Panc1 (cell line): ENCODE measurements around the gene SHISAL2A. TPM values are rescaled to one million over a fixed set of nuclear protein-coding genes. Genes with fewer than 3 reads are reported as not detected.

Experiments
- ATAC-seq: fragments of 200-7000 bp; cut with Tn5 transposase; 2 replicates; pipeline ENCODE4 v1.9.1; 2020; ENCODE audit warnings: mild to moderate bottlenecking, moderate library complexity
- BruUV-seq: library from RNA; stranded (reverse); fragments of 400-500 nt; replicated peaks from 2 replicates; lab custom pipeline; 2021; lab: Mats Ljungman, UMichigan
- CTCF ChIA-PET: fragments of 300-600 bp; sonication (Branson Sonifier 250); formaldehyde crosslinking; loops from one replicate; lab custom pipeline; 2022; ENCODE audit warnings: antibody characterized with exemption; lab: Charles Lee
- POLR2A ChIA-PET: fragments of 300-600 bp; sonication (Branson Sonifier 250); formaldehyde crosslinking; loops from one replicate; lab custom pipeline; 2022; ENCODE audit warnings: antibody characterized with exemption; lab: Charles Lee
- DNase-seq: peaks from one replicate; pipeline ENCODE4 v3.0.0-alpha.2; 2010; ENCODE audit warnings: low read depth, low spot score
- H3K27ac ChIP-seq: 2 replicates; pipeline ENCODE4 v1.5.1; 2011; ENCODE audit warnings: mild to moderate bottlenecking, low read length, inconsistent platforms
- H3K27me3 ChIP-seq: fragments of 200-500 bp; sonication (Bioruptor generic); 2 replicates; pipeline ENCODE4 v1.6.0; 2014; ENCODE audit warnings: low read length, inconsistent platforms; ENCODE audit not compliant: control insufficient read depth, insufficient read depth
- H3K36me3 ChIP-seq: fragments of 200-500 bp; sonication (Bioruptor generic); 2 replicates; pipeline ENCODE4 v1.5.1; 2014; ENCODE audit warnings: inconsistent platforms, mild to moderate bottlenecking, low read length, moderate library complexity; ENCODE audit not compliant: control insufficient read depth, insufficient read depth
- H3K4me1 ChIP-seq: 2 replicates; pipeline ENCODE4 v1.5.1; 2011; ENCODE audit warnings: inconsistent platforms, mild to moderate bottlenecking, low read length, moderate library complexity; ENCODE audit not compliant: control insufficient read depth, insufficient read depth
- H3K4me3 ChIP-seq, 2 experiments: 2 replicates each; pipeline ENCODE4 v1.5.1; 2011 to 2012; ENCODE audit warnings: low read depth in 2 of 2, low read length in 2 of 2, mild to moderate bottlenecking in 2 of 2, inconsistent platforms in 1 of 2, moderate library complexity in 1 of 2
- H3K9me3 ChIP-seq: fragments of 200-500 bp; sonication (Bioruptor generic); 2 replicates; pipeline ENCODE4 v1.5.1; 2014; ENCODE audit warnings: low read depth, mild to moderate bottlenecking, inconsistent platforms, low read length, moderate library complexity; ENCODE audit not compliant: control insufficient read depth, insufficient read depth
- CTCF ChIP-seq: fragments of 450-650 bp; IDR thresholded peaks from 2 replicates; pipeline ENCODE4 v1.5.1; 2017; ENCODE audit warnings: mild to moderate bottlenecking
- POLR2AphosphoS5 ChIP-seq: IDR thresholded peaks from 2 replicates; pipeline ENCODE4 v1.6.1; 2012; ENCODE audit warnings: mild to moderate bottlenecking, low read depth, low read length, moderate library complexity
- REST ChIP-seq, 2 experiments: IDR thresholded peaks; 2 replicates each; pipeline ENCODE4 v1.6.1; 2011 to 2012; ENCODE audit warnings: low read depth in 2 of 2, control low read depth in 1 of 2, low read length in 1 of 2, mild to moderate bottlenecking in 1 of 2, moderate library complexity in 1 of 2; ENCODE audit not compliant: insufficient read depth in 1 of 2
- SIN3A ChIP-seq: IDR thresholded peaks from 2 replicates; pipeline ENCODE4 v1.6.1; 2012; ENCODE audit warnings: low read depth, mild to moderate bottlenecking, low read length, moderate library complexity, borderline replicate concordance; ENCODE audit not compliant: insufficient read depth
- TCF7L2 ChIP-seq: IDR thresholded peaks from 2 replicates; pipeline ENCODE4 v1.6.1; 2011; ENCODE audit warnings: mild to moderate bottlenecking, low read depth, low read length, inconsistent platforms
- in situ Hi-C: cut with HindIII; loops from 2 replicates; pipeline ENCODE4 v1.10.0; 2016; ENCODE audit warnings: low sequenced_read_pairs, low pct_unique_long_range_greater_than_20kb
- intact Hi-C: fragments of 100-400 bp; cut with micrococcal nuclease; formaldehyde crosslinking; loops from one replicate; pipeline ENCODE4 v1.10.0; 2022; ENCODE audit not compliant: unreplicated experiment
- total RNA-seq: library from RNA; stranded (reverse); gene quantifications from one replicate; pipeline ENCODE4 v1.2.1, GENCODE V29; 2021; ENCODE audit not compliant: unreplicated experiment

The SHISAL2A gene
- total RNA-seq, 1 experiment from 2014 or later, result 0.23 TPM

DNA sequence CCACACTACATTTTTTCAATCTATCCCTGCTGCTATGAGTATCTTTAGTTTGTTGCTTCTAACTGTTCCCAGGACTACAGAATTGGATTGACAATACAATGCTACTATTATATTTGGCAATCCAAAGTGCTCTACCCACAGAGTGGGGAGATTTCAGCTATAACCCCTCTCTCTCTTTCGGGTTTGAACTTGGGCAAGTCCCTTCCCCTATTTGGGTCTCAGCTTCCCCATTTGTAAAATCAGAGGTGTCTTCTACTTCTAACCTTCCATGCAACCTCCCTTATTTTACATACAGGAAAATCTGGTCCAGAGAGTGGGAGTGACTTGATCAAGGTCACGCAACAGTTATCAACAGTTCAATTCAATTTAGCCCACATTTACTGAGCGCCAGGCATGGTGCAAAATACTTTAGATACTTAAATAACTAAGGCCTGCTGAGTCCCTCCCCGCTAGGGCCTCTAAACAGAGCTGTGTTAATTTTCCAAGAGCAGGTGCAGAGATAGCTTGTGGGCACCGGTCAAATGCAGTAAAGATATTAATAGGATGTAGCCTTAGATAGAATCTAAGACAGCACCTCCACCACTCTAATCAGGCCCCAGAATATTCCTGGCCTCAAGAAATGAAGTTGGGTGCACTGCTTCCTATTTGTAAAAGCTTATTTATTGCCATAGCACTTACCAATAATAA lies 40.2 kb upstream of the SHISAL2A start:
- no peak for ATAC-seq
- H3K27me3 ChIP-seq, result no peaks in the 10 kb centered on the region; the same call in 1 of the 2 replicates
- in situ Hi-C loops (no loop called here), intact Hi-C loops (no loop called here)
- no peaks in the 10 kb centered on the region for H3K4me1 ChIP-seq
- no peak for DNase-seq
- TF ChIP-seq REST (IDR thresholded peaks at IDR 0.05; ENCODE audit: insufficient read depth in 1 of 2, low read depth in 2 of 2, low read length in 1 of 2) (no peak), TCF7L2 (no peak)
- no peak overlapping the region for H3K4me3 ChIP-seq
- no peaks in the 10 kb centered on the region for H3K9me3 ChIP-seq
- BruUV-seq, result no TSS peak
- H3K36me3 ChIP-seq, result no peaks in the 10 kb centered on the region
- ChIA-PET CTCF (interaction anchor here (0.5 kb wide), 1 partner anchor 232 kb away, joined by 12 read pairs; no protein-coding TSS in a partner anchor), POLR2A (no interaction called here)
- H3K27ac ChIP-seq, result no peak overlapping the region

GRCh38 chr1:52593495-52593894 lies 39.5 kb upstream of the SHISAL2A start:
- intact Hi-C loops, result no loop called here
- ChIA-PET CTCF (interaction anchor here (0.5 kb wide), 1 partner anchor 232 kb away, joined by 12 read pairs; no protein-coding TSS in a partner anchor), POLR2A (no interaction called here)
- no peak for ATAC-seq
- H3K27me3 ChIP-seq, result no peaks in the 10 kb centered on the region; the same call in 1 of the 2 replicates
- in situ Hi-C loops, result no loop called here
- no peaks in the 10 kb centered on the region for H3K9me3 ChIP-seq
- H3K4me1 ChIP-seq, result no peaks in the 10 kb centered on the region
- H3K4me3 ChIP-seq, result no peak overlapping the region
- TF ChIP-seq POLR2AphosphoS5, result no peak
- no peak for TF ChIP-seq REST (IDR thresholded peaks at IDR 0.05; ENCODE audit: insufficient read depth in 1 of 2, low read depth in 2 of 2, low read length in 1 of 2)
- no peak for TF ChIP-seq CTCF
- TF ChIP-seq SIN3A, result no peak
- no peak for TF ChIP-seq TCF7L2
- no peaks in the 10 kb centered on the region for H3K36me3 ChIP-seq
- no TSS peak for BruUV-seq
- H3K27ac ChIP-seq, result no peak overlapping the region
- no peak for DNase-seq
